Measurements from ENCODE around the gene ENTPD1. TPM values are rescaled to one million over a fixed set of nuclear protein-coding genes. Genes with fewer than 3 reads are reported as not detected.
A peak's percentile ranks its signal among the peaks of the same experiment; 100 is the strongest.

ENTPD1 gene
- total and polyA plus RNA-seq, 9 of the 15 experiments (the other 6 are each of a cell fraction or from before 2014, with no cell fraction given): 0.07 to 1.5 (median 0.37) TPM

GRCh38 chr10:95906677-95907455 lies 150.9 kb downstream of the ENTPD1 start (continued):
- TF ChIP-seq ZNF124 (CRISPR knock-in tag; IDR thresholded peaks at IDR 0.05): no peak
- TF ChIP-seq C11orf30 (IDR thresholded peaks at IDR 0.05; ENCODE audit: low read depth): peak; percentile 50
- TF ChIP-seq ZNF511 (CRISPR knock-in tag; IDR thresholded peaks at IDR 0.05): no peak
- no peak for TF ChIP-seq SLC30A9 (CRISPR knock-in tag; IDR thresholded peaks at IDR 0.05)
- no peak for TF ChIP-seq RFX7 (CRISPR knock-in tag; IDR thresholded peaks at IDR 0.05)
- TF ChIP-seq NR1H2 (CRISPR knock-in tag; IDR thresholded peaks at IDR 0.05): no peak
- TF ChIP-seq TCF15 (CRISPR knock-in tag; IDR thresholded peaks at IDR 0.05): no peak
- no peak for TF ChIP-seq ZNF830 (CRISPR knock-in tag; IDR thresholded peaks at IDR 0.05)
- TF ChIP-seq CTCF (IDR thresholded peaks at IDR 0.05 in 2 of 3, conservative IDR thresholded peaks at IDR 0.05 in 1 of 3; ENCODE audit: insufficient read depth in 2 of 3, low read depth in 1 of 3, low read length in 3 of 3): peak; percentile 19 to 44 (median 37); a peak in 5 of 6 replicates
- 0 out of 2 replicates have a peak, but pooled peaks have one; percentile 22 for TF ChIP-seq MAFG (tag; conservative IDR thresholded peaks at IDR 0.05)
- TF ChIP-seq BCL6 (CRISPR knock-in tag; IDR thresholded peaks at IDR 0.05): no peak
- no peak for TF ChIP-seq ZNF407 (IDR thresholded peaks at IDR 0.05; ENCODE audit: low read depth)
- TF ChIP-seq ZNF146 (CRISPR knock-in tag; IDR thresholded peaks at IDR 0.05; ENCODE audit: unreplicated experiment): no peak
- TF ChIP-seq HMBOX1 (IDR thresholded peaks at IDR 0.05): peak; percentile 58
- peak; percentile 26 to 45 for TF ChIP-seq RAD21 (CRISPR knock-in tag; conservative IDR thresholded peaks at IDR 0.05 in 1 of 2, IDR thresholded peaks at IDR 0.05 in 1 of 2)
- TF ChIP-seq KLF1 (tag; IDR thresholded peaks at IDR 0.05): no peak

All from K562 (cell line).